Ishikawa (cell line): ENCODE results near the gene CLN6.

Source experiments
- CEBPB ChIP-seq: IDR thresholded peaks from 2 replicates; pipeline ENCODE4 v1.6.1; 2012
- CREB1 ChIP-seq: IDR thresholded peaks from 2 replicates; pipeline ENCODE4 v1.6.1; 2012; ENCODE audit warnings: low read depth
- EGR1 ChIP-seq: IDR thresholded peaks from 2 replicates; pipeline ENCODE4 v1.6.1; 2012
- EP300 ChIP-seq: IDR thresholded peaks from 2 replicates; pipeline ENCODE4 v1.6.1; 2012; ENCODE audit warnings: borderline replicate concordance
- FOXM1 ChIP-seq: IDR thresholded peaks from 2 replicates; pipeline ENCODE4 v1.6.1; 2012; ENCODE audit warnings: low read depth, borderline replicate concordance
- MAX ChIP-seq: IDR thresholded peaks from 2 replicates; pipeline ENCODE4 v1.6.1; 2012
- NFIC ChIP-seq: IDR thresholded peaks from 2 replicates; pipeline ENCODE4 v1.6.1; 2012
- RAD21 ChIP-seq: IDR thresholded peaks from 2 replicates; pipeline ENCODE4 v1.6.1; 2012; ENCODE audit warnings: low read depth
- TAF1 ChIP-seq: IDR thresholded peaks from 2 replicates; pipeline ENCODE4 v1.6.1; 2012; ENCODE audit warnings: low read depth, mild to moderate bottlenecking
- TCF12 ChIP-seq: IDR thresholded peaks from 2 replicates; pipeline ENCODE4 v1.6.1; 2012; ENCODE audit warnings: low read depth
- TEAD4 ChIP-seq: IDR thresholded peaks from 2 replicates; pipeline ENCODE4 v1.6.1; 2012
- USF1 ChIP-seq: IDR thresholded peaks from 2 replicates; pipeline ENCODE4 v1.6.1; 2012
- YY1 ChIP-seq: IDR thresholded peaks from 2 replicates; pipeline ENCODE4 v1.6.1; 2012; ENCODE audit warnings: low read depth
- ZBTB7A ChIP-seq: IDR thresholded peaks from 2 replicates; pipeline ENCODE4 v1.6.1; 2012; ENCODE audit warnings: low read depth
- TF ChIP-seq, protein P1 (sequence below): IDR thresholded peaks from 2 replicates; pipeline ENCODE4 v1.6.1; 2012; ENCODE audit warnings: low read depth, mild to moderate bottlenecking

The CLN6 gene

GRCh38 chr15:68192804-68193486 is 36.6 kb downstream of the CLN6 start:
- TF ChIP-seq RAD21, result no peak
- TF ChIP-seq EGR1, result no peak
- TF ChIP-seq ZBTB7A, result no peak
- no peak for TF ChIP-seq USF1

GRCh38 chr15:68192117-68192516 is 37.4 kb downstream of the CLN6 start:
- TF ChIP-seq USF1, result no peak
- TF ChIP-seq CREB1, result no peak
- TF ChIP-seq TEAD4, result no peak
- TF ChIP-seq NFIC, result no peak
- TF ChIP-seq TAF1, result no peak
- no peak for TF ChIP-seq FOXM1
- no peak for TF ChIP-seq TCF12
- no peak for TF ChIP-seq ZBTB7A
- no peak for TF ChIP-seq EGR1
- no peak for TF ChIP-seq RAD21
- TF ChIP-seq EP300, result no peak
- TF ChIP-seq YY1, result no peak
- TF ChIP-seq, protein P1, sequence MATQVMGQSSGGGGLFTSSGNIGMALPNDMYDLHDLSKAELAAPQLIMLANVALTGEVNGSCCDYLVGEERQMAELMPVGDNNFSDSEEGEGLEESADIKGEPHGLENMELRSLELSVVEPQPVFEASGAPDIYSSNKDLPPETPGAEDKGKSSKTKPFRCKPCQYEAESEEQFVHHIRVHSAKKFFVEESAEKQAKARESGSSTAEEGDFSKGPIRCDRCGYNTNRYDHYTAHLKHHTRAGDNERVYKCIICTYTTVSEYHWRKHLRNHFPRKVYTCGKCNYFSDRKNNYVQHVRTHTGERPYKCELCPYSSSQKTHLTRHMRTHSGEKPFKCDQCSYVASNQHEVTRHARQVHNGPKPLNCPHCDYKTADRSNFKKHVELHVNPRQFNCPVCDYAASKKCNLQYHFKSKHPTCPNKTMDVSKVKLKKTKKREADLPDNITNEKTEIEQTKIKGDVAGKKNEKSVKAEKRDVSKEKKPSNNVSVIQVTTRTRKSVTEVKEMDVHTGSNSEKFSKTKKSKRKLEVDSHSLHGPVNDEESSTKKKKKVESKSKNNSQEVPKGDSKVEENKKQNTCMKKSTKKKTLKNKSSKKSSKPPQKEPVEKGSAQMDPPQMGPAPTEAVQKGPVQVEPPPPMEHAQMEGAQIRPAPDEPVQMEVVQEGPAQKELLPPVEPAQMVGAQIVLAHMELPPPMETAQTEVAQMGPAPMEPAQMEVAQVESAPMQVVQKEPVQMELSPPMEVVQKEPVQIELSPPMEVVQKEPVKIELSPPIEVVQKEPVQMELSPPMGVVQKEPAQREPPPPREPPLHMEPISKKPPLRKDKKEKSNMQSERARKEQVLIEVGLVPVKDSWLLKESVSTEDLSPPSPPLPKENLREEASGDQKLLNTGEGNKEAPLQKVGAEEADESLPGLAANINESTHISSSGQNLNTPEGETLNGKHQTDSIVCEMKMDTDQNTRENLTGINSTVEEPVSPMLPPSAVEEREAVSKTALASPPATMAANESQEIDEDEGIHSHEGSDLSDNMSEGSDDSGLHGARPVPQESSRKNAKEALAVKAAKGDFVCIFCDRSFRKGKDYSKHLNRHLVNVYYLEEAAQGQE, result no peak
- no peak for TF ChIP-seq CEBPB
- TF ChIP-seq MAX, result no peak

DNA sequence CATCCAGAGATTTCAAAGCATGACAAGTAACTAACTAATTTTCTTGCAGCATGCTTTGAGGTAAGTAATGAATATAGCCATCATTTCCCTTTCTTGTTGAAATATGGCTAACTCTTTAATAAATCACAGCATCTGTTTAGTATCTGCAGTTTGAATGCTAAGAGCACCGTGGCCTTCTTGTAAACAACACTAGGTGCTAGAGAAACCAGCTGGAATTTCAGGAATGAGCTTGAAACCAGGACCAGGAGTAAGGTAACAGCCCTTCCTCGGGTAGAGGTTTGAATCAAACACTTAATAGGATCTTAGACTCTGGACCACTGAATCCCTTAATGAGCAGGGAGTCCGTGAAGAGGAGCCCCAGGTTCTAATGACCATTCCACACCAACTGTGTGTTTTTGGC is 38.0 kb downstream of the CLN6 start:
- no peak for TF ChIP-seq MAX

GRCh38 chr15:68190048-68190447 is 39.5 kb downstream of the CLN6 start:
- TF ChIP-seq MAX (no peak), TEAD4 (no peak), TAF1 (no peak), NFIC (no peak), RAD21 (no peak), EP300 (no peak), CEBPB (no peak), TCF12 (no peak), USF1 (no peak), EGR1 (no peak), ZBTB7A (no peak), FOXM1 (no peak), YY1 (no peak), CREB1 (no peak)
- TF ChIP-seq, protein P1, result no peak

DNA sequence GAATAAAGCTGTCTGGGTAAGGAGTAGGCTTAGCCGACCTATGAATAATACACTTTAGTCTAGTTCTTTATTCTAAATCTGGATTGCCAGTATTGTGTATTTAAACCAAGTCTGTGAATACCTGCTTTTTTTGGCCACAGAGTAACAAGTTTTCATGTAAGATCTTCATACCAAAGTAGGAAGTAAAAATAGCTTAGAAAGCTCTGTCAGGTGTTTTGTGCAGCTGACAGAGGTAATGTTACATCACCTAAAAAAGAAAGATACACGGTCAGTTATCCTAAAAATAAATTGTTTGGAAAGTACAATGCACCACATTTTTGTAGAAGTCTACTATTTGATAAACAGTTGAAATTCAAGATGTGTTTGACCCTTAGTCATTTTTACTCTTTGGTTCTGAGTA is 40.9 kb downstream of the CLN6 start:
- TF ChIP-seq NFIC (no peak), CEBPB (no peak), YY1 (no peak), ZBTB7A (no peak), FOXM1 (no peak), EGR1 (no peak), TCF12 (no peak), TAF1 (no peak), TEAD4 (no peak), USF1 (no peak), CREB1 (no peak), RAD21 (no peak), EP300 (no peak), MAX (no peak)
- TF ChIP-seq, protein P1, result no peak
